ENCODE measurements around the gene CORIN.
"Not testable (repeated sequence)": the region's sequence is repeated elsewhere in the genome, so short reads cannot be mapped to it uniquely, and the experiment has no call there.

The CORIN gene

GRCh38 chr4:47567511-47567910 is 270.4 kb downstream of the CORIN start:
- no peak overlapping the region for H3K9ac ChIP-seq (ENCODE audit: low read depth in 1 of 2, low read length in 2 of 2)
- H3K36me3 ChIP-seq (ENCODE audit: control insufficient read depth in 1 of 2, insufficient read depth in 2 of 2, low read length in 2 of 2) = peaks cover 9 to 25% of the 10 kb centered on the region in 2 donors
- no peaks in the 10 kb centered on the region for H3K9me3 ChIP-seq (ENCODE audit: control insufficient read depth in 1 of 2, low read length in 2 of 2)
- no peak overlapping the region for H3K27ac ChIP-seq (ENCODE audit: low read depth, low read length)
- no peaks in the 10 kb centered on the region for H3K27me3 ChIP-seq (ENCODE audit: control insufficient read depth in 1 of 2, insufficient read depth in 2 of 2, low read length in 2 of 2)
- no peak overlapping the region for H3K4me3 ChIP-seq (ENCODE audit: low read depth in 1 of 2, low read length in 2 of 2)
- no peaks in the 10 kb centered on the region for H3K4me1 ChIP-seq (ENCODE audit: control insufficient read depth in 1 of 2, insufficient read depth in 2 of 2, low read length in 2 of 2)

DNA sequence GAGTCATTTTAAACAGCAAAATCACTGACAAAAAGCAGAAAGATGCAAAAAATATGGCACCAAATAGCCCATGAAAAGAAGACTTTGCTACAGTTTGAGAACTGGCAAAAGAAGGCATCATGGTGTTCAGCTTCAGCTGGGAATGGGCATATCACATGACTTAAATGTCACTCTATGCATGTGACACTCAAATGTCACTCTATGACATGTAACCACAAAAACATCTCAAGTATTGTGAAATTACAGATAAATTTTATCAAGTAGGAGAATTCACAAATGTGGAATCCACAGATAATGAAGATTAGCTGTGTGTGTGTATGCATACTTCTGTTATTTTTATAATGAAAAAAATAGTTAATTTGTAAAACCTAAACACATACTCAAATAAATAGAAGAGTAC is 270.9 kb downstream of the CORIN start:
- Histone ChIP-seq H3K36me3 (ENCODE audit: control insufficient read depth in 1 of 2, insufficient read depth in 2 of 2, low read length in 2 of 2) (peaks cover 9 to 20% of the 10 kb centered on the region in 2 donors), H3K27ac (ENCODE audit: low read depth, low read length) (no peak overlapping the region), H3K9ac (ENCODE audit: low read depth in 1 of 2, low read length in 2 of 2) (no peak overlapping the region), H3K4me3 (ENCODE audit: low read depth in 1 of 2, low read length in 2 of 2) (no peak overlapping the region), H3K9me3 (ENCODE audit: control insufficient read depth in 1 of 2, low read length in 2 of 2) (no peaks in the 10 kb centered on the region), H3K4me1 (ENCODE audit: control insufficient read depth in 1 of 2, insufficient read depth in 2 of 2, low read length in 2 of 2) (no peaks in the 10 kb centered on the region), H3K27me3 (ENCODE audit: control insufficient read depth in 1 of 2, insufficient read depth in 2 of 2, low read length in 2 of 2) (no peaks in the 10 kb centered on the region)

DNA sequence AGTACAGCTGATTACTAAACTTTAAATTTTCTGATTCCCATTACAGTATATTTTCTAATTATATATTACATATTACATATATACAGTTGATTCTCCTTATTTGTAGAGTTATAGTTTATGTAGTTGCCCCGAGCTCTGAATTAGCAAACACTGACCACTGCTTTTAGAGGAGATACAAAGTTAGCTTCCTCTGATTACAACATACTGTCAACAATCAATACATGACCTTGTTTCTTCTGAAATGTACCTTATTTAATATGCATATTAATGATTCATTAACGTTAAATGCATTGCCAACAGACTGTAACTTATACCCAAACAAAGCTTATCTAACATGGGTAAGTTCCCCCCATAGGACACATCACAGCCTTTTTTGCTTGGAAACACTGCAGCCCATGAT is 271.3 kb downstream of the CORIN start:
- H3K9me3 ChIP-seq (ENCODE audit: control insufficient read depth in 1 of 2, low read length in 2 of 2) = no peaks in the 10 kb centered on the region
- H3K4me3 ChIP-seq (ENCODE audit: low read depth in 1 of 2, low read length in 2 of 2) = no peak overlapping the region
- H3K9ac ChIP-seq (ENCODE audit: low read depth in 1 of 2, low read length in 2 of 2) = no peak overlapping the region
- no peaks in the 10 kb centered on the region for H3K27me3 ChIP-seq (ENCODE audit: control insufficient read depth in 1 of 2, insufficient read depth in 2 of 2, low read length in 2 of 2)
- no peaks in the 10 kb centered on the region for H3K4me1 ChIP-seq (ENCODE audit: control insufficient read depth in 1 of 2, insufficient read depth in 2 of 2, low read length in 2 of 2)
- no peak overlapping the region for H3K27ac ChIP-seq (ENCODE audit: low read depth, low read length)
- H3K36me3 ChIP-seq (ENCODE audit: control insufficient read depth in 1 of 2, insufficient read depth in 2 of 2, low read length in 2 of 2) = peaks cover 9 to 18% of the 10 kb centered on the region in 2 donors

GRCh38 chr4:47562297-47562696 is 275.6 kb downstream of the CORIN start:
- H3K4me3 ChIP-seq (ENCODE audit: low read depth in 1 of 2, low read length in 2 of 2) = no peak overlapping the region
- peaks cover 0 to 4% of the 10 kb centered on the region in 2 donors for H3K4me1 ChIP-seq (ENCODE audit: control insufficient read depth in 1 of 2, insufficient read depth in 2 of 2, low read length in 2 of 2)
- no peaks in the 10 kb centered on the region for H3K27me3 ChIP-seq (ENCODE audit: control insufficient read depth in 1 of 2, insufficient read depth in 2 of 2, low read length in 2 of 2)
- H3K27ac ChIP-seq (ENCODE audit: low read depth, low read length) = no peak overlapping the region
- H3K36me3 ChIP-seq (ENCODE audit: control insufficient read depth in 1 of 2, insufficient read depth in 2 of 2, low read length in 2 of 2) = peaks cover 10 to 18% of the 10 kb centered on the region in 2 donors
- no peaks in the 10 kb centered on the region for H3K9me3 ChIP-seq (ENCODE audit: control insufficient read depth in 1 of 2, low read length in 2 of 2)
- no peak overlapping the region for H3K9ac ChIP-seq (ENCODE audit: low read depth in 1 of 2, low read length in 2 of 2)

- Histone ChIP-seq H3K4me1 (ENCODE audit: control insufficient read depth in 1 of 2, insufficient read depth in 2 of 2, low read length in 2 of 2) (peaks cover 0 to 4% of the 10 kb centered on the region in 2 donors), H3K9me3 (ENCODE audit: control insufficient read depth in 1 of 2, low read length in 2 of 2) (no peaks in the 10 kb centered on the region), H3K27ac (ENCODE audit: low read depth, low read length) (no peak overlapping the region), H3K27me3 (ENCODE audit: control insufficient read depth in 1 of 2, insufficient read depth in 2 of 2, low read length in 2 of 2) (no peaks in the 10 kb centered on the region), H3K36me3 (ENCODE audit: control insufficient read depth in 1 of 2, insufficient read depth in 2 of 2, low read length in 2 of 2) (peaks cover 10 to 18% of the 10 kb centered on the region in 2 donors), H3K4me3 (ENCODE audit: low read depth in 1 of 2, low read length in 2 of 2) (no peak overlapping the region), H3K9ac (ENCODE audit: low read depth in 1 of 2, low read length in 2 of 2) (no peak overlapping the region)
Measured at GRCh38 chr4:47561331-47561730, 276.5 kb downstream of the CORIN start.

- Histone ChIP-seq H3K36me3 (ENCODE audit: control insufficient read depth in 1 of 2, insufficient read depth in 2 of 2, low read length in 2 of 2) (peaks cover 10 to 18% of the 10 kb centered on the region in 2 donors), H3K27me3 (ENCODE audit: control insufficient read depth in 1 of 2, insufficient read depth in 2 of 2, low read length in 2 of 2) (no peaks in the 10 kb centered on the region), H3K9me3 (ENCODE audit: control insufficient read depth in 1 of 2, low read length in 2 of 2) (no peaks in the 10 kb centered on the region), H3K9ac (ENCODE audit: low read depth in 1 of 2, low read length in 2 of 2) (no peak overlapping the region), H3K4me1 (ENCODE audit: control insufficient read depth in 1 of 2, insufficient read depth in 2 of 2, low read length in 2 of 2) (peaks cover 0 to 4% of the 10 kb centered on the region in 2 donors), H3K4me3 (ENCODE audit: low read depth in 1 of 2, low read length in 2 of 2) (no peak overlapping the region), H3K27ac (ENCODE audit: low read depth, low read length) (no peak overlapping the region)
Measured at GRCh38 chr4:47560682-47561081, 277.2 kb downstream of the CORIN start.

DNA sequence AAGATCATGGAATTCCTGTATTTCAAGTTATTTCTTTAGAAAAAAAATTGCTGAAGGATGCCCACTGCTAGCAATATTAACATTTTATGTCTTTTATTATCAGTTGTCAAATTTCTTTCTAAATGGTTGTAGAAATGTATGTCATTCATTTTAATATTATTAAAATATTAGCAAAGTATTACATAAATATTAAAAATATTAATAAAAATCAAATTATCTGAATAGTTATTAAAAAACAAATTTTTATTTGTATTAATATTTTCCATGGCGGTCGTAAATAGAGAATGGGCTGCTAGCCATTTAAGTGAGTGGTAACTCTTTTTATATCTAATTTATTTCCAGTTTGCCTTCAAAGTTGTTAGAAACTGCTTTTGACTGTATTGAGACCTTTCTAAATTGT is 280.6 kb downstream of the CORIN start:
- peaks cover 0 to 4% of the 10 kb centered on the region in 2 donors for H3K4me1 ChIP-seq (ENCODE audit: control insufficient read depth in 1 of 2, insufficient read depth in 2 of 2, low read length in 2 of 2)
- no peaks in the 10 kb centered on the region for H3K9me3 ChIP-seq (ENCODE audit: control insufficient read depth in 1 of 2, low read length in 2 of 2)
- H3K9ac ChIP-seq (ENCODE audit: low read depth in 1 of 2, low read length in 2 of 2) = no peak overlapping the region
- no peak overlapping the region for H3K27ac ChIP-seq (ENCODE audit: low read depth, low read length)
- no peaks in the 10 kb centered on the region for H3K27me3 ChIP-seq (ENCODE audit: control insufficient read depth in 1 of 2, insufficient read depth in 2 of 2, low read length in 2 of 2)
- peaks cover 16 to 21% of the 10 kb centered on the region in 2 donors for H3K36me3 ChIP-seq (ENCODE audit: control insufficient read depth in 1 of 2, insufficient read depth in 2 of 2, low read length in 2 of 2)
- no peak overlapping the region for H3K4me3 ChIP-seq (ENCODE audit: low read depth in 1 of 2, low read length in 2 of 2)

GRCh38 chr4:47555920-47556319 is 281.9 kb downstream of the CORIN start:
- not testable (repeated sequence) for H3K9me3 ChIP-seq (ENCODE audit: control insufficient read depth in 1 of 2, low read length in 2 of 2); H3K4me1 ChIP-seq (ENCODE audit: control insufficient read depth in 1 of 2, insufficient read depth in 2 of 2, low read length in 2 of 2); H3K4me3 ChIP-seq (ENCODE audit: low read depth in 1 of 2, low read length in 2 of 2); H3K27ac ChIP-seq (ENCODE audit: low read depth, low read length); H3K27me3 ChIP-seq (ENCODE audit: control insufficient read depth in 1 of 2, insufficient read depth in 2 of 2, low read length in 2 of 2); H3K9ac ChIP-seq (ENCODE audit: low read depth in 1 of 2, low read length in 2 of 2)
- H3K36me3 ChIP-seq (ENCODE audit: control insufficient read depth in 1 of 2, insufficient read depth in 2 of 2, low read length in 2 of 2) = peaks cover 11 to 15% of the 10 kb centered on the region in 2 donors

GRCh38 chr4:47553329-47554125 is 284.3 kb downstream of the CORIN start:
- Histone ChIP-seq H3K36me3 (ENCODE audit: control insufficient read depth in 1 of 2, insufficient read depth in 2 of 2, low read length in 2 of 2) (peaks cover 9% of the 10 kb centered on the region in 2 donors), H3K4me3 (ENCODE audit: low read depth in 1 of 2, low read length in 2 of 2) (no peak overlapping the region), H3K27me3 (ENCODE audit: control insufficient read depth in 1 of 2, insufficient read depth in 2 of 2, low read length in 2 of 2) (no peaks in the 10 kb centered on the region), H3K27ac (ENCODE audit: low read depth, low read length) (no peak overlapping the region), H3K9ac (ENCODE audit: low read depth in 1 of 2, low read length in 2 of 2) (no peak overlapping the region), H3K9me3 (ENCODE audit: control insufficient read depth in 1 of 2, low read length in 2 of 2) (no peaks in the 10 kb centered on the region), H3K4me1 (ENCODE audit: control insufficient read depth in 1 of 2, insufficient read depth in 2 of 2, low read length in 2 of 2) (no peaks in the 10 kb centered on the region)

DNA sequence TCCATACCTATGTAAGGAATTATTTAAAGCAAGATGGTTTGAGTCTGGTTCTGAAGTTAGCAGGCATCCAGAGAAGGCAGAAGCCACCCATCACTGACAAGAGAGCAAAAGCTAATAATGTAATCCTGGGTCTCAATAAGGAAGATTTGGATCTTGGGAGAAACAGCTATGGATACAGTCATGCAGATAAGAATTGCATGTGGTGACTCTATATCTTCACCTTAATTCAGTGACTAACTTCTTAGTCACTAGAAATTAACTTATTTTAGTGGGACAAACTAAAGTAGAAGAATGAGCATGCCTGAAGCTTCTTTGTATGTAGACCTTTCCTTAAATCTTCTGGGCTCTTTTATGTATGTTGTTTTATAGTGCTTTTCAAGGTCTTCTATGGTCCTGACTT is 286.2 kb downstream of the CORIN start:
- no peak overlapping the region for H3K4me3 ChIP-seq (ENCODE audit: low read depth in 1 of 2, low read length in 2 of 2)
- no peaks in the 10 kb centered on the region for H3K27me3 ChIP-seq (ENCODE audit: control insufficient read depth in 1 of 2, insufficient read depth in 2 of 2, low read length in 2 of 2)
- H3K9me3 ChIP-seq (ENCODE audit: control insufficient read depth in 1 of 2, low read length in 2 of 2) = no peaks in the 10 kb centered on the region
- no peaks in the 10 kb centered on the region for H3K4me1 ChIP-seq (ENCODE audit: control insufficient read depth in 1 of 2, insufficient read depth in 2 of 2, low read length in 2 of 2)
- no peak overlapping the region for H3K9ac ChIP-seq (ENCODE audit: low read depth in 1 of 2, low read length in 2 of 2)
- H3K36me3 ChIP-seq (ENCODE audit: control insufficient read depth in 1 of 2, insufficient read depth in 2 of 2, low read length in 2 of 2) = peaks cover 13 to 18% of the 10 kb centered on the region in 2 donors
- H3K27ac ChIP-seq (ENCODE audit: low read depth, low read length) = no peak overlapping the region

Measured in duodenal mucosa (tissue), 2 donors.